HG03139 (cell line): ENCODE data around the gene MED10.

Experiments used
- ATAC-seq: cut with Tn5 transposase; IDR thresholded peaks from one replicate; pipeline ENCODE4 v1.9.1; 2021; ENCODE audit not compliant: unreplicated experiment

MED10 gene

DNA sequence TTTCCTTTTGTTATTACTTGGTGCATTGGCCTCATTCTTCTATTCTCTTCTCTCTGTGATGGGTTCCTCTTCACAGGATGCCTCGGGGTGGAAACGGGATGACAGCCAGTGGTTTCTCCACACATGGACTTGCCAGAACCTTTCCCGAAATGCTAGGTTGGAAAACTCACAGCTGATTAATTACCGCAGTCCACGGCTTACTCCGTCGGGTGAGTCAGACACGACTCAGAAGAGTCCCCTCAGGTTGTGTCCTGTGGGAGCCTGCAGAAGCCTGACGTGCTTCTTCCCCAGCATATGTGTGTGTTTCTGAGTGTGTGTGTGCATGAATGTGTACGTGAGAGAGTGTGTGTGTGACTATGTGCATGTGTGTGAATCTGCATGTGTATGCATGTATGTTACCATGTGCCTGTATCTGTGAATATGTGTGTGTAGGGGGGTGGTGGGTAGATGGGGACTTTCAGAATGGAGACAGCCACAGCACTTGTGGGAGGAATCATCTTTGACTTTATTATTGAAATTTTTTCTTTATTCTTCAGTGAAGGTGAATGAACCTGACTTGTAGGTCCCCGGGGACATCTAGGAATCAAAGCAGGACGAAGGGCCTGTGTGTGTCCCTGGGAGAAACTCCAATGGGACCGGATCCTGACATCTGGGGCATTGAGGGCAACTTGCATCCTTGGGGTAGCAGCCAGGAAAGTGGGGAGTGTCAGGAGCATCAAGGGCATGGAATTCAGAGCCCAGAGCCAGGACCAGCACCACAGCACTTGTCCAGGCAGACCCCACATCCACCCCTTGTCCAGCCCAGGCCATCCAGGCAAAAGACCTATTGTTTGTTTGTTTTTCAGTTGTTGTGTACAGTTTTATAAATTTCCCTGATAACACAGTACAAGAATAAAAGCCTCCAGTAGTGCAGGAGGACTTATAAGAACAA lies 21.9 kb upstream of the MED10 start:
- no peak for ATAC-seq

DNA sequence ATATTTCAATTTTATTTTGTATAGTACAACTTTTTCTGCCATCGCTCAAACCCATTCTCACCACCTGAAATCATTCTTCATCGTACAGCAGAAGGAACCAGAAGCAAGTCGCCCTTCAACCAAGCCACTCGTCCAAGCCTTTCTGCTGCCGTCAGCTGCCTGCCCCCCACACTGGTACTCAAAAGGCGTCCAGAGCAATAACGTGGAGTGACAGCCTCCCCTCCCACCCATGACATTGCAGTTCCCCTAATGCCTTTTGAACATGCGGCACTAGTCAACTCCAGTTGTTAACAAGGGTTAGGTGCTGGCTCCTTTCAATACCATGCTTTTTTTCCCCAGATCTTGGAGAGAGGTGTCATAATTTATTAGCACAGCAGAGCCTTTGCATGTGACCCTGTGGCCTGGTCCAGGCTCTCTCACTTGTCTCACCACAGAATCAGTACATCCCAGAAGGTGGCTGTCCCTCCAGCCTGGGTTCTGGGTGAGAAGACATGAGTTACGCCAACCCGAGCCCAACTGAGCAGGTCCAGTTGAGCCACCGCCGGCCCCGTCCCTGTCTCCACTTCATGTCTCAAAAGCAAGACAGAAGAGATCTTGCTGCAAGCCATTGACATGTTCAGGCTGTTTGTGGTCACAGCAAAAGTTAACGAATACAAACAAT lies 20.4 kb upstream of the MED10 start:
- ATAC-seq = no peak

DNA sequence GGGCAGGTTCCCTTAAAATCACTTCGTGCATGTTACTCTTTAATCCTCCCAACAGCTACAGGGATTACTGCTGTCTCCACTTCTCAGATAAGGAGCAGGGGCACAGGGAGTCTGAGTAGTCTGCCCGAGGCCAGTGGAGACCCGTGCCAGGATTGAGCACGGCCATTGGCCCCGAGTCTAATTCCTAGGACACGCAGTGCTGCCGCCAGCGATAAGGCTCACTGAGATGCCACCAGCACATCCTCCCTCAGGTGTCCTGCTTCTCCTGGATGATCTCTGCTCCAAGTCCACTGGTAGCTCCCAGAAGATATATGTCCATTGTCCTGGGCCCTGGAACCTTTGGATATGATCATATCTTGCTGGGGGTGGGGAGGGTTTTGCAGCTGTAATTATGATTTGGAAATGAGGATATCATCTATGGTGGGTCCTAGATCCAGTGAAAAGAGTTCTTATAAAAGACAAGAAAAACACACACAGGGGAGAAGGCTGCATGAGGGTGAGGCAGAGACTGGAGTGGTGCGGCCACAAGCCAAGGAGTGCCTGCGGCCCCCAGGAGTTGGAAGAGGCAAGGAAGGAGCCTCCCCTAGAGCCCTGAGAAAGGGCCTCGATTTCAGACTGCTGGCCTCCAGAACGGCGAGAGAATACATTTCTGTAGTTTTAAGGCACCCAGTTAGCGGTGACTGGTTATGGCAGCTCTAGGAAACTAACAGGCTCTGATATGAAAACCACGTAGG lies 19.4 kb upstream of the MED10 start:
- no peak for ATAC-seq

DNA sequence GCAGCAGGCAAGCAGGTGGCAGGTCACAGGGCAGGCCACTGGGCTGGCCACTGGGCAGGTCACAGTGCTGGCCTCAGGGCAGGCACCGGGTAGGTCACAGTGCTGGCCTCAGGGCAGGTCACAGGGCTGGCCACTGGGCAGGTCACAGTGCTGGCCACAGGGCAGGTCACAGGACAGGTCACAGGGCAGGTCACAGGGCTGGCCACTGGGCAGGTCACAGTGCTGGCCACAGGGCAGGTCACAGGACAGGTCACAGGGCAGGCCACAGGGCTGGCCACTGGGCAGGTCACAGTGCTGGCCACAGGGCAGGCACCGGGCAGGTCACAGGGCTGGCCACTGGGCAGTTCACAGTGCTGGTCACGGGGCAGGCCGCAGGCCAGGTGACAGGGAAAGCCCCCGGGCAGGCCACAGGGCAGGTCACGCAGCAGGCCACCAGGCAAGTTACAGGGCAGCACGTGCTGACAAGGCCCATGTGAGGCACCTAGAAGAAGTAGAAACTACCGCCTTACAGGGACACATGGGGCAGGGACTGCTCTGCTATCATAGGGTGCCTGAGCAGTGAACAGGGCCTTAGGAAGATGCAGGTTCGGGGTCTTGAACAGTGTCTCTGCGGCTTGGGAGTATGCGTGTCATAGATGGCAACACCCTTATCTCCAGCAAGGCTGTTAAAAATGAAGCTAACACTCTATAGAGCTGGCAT lies 18.6 kb upstream of the MED10 start:
- no peak for ATAC-seq

DNA sequence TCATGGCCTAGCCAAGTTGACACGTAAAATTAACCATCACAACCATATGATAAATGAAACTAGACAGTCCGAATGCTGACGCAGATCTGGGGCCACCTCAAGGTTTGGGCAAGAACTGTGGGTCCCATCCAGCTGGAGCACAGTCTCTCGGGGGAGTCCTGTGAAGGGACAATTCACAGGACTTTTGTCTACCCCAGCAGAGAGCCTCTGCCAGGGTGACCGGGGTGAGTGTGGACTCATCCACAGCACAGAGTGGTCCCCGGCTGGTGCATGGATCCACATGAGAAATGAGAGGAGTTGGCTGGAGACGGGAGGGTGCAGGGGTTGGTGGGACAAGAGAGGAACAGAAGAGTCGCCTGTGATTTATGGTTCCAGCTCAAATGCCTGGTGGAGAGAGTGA lies 17.7 kb upstream of the MED10 start:
- no peak for ATAC-seq

DNA sequence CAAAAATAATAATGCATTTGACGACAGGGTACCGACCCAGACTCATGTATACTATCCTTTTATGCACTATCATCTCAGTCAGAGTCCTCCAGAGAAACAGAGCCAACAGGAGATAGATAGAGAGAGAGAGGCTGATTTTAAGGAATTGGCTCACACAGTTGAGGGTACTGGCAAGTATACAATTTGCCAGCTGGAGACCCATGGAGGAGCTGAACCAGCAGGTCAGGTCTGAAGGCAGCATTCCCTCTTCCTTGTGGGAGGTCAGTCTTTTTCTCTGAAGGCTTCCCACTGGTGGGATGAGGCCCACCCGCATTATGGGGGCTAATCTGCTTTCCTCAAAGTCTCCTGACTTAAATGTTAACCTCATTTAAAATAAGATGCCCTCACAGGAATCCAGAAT lies 17.3 kb upstream of the MED10 start:
- no peak for ATAC-seq

DNA sequence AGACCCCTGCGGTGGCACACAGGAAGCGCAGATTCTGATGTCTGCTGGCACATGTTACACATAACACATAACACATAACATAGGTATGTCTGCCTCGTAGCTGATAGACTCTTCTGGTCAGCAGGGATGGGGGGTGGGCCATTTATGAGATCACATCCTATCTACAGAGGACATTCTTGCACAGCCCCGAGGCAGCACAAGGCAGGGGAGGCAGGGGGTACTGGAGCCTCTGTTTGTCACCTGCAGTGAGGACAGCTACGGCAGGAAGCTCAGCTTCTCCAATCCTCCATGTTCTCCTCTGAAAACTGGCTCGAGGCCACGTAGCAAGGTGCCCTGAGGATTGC lies 16.7 kb upstream of the MED10 start:
- no peak for ATAC-seq

DNA sequence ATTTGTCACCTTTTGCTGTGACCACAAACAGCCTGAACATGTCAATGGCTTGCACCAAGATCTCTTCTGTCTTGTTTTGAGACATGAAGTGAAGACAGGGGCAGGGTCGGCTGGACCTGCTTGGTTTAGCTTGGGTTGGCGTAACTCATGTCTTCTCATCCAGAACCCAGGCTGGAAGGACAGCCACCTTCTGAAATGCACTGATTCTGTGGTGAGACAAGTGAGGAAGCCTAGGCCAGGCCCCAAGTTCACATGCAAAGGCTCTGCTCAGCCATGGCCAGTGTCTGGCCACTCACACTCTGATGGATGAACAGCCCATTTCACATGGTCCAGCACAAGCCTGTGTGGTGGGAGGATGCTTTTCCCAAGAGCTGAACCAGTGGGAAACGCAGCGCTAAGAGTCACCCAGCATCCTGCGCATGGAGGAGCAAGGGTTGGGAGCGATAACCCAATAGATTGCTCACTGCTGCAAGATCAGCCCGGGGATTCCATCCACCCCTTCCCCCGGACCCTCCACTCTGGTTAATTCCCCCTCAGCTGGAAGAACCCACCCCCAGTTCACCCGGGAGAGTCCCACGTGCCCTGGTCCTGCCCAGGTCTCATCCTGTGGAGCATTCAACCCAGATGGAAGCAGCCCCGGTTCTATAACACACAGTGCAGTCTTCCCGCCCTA lies 16.2 kb upstream of the MED10 start:
- no peak for ATAC-seq

DNA sequence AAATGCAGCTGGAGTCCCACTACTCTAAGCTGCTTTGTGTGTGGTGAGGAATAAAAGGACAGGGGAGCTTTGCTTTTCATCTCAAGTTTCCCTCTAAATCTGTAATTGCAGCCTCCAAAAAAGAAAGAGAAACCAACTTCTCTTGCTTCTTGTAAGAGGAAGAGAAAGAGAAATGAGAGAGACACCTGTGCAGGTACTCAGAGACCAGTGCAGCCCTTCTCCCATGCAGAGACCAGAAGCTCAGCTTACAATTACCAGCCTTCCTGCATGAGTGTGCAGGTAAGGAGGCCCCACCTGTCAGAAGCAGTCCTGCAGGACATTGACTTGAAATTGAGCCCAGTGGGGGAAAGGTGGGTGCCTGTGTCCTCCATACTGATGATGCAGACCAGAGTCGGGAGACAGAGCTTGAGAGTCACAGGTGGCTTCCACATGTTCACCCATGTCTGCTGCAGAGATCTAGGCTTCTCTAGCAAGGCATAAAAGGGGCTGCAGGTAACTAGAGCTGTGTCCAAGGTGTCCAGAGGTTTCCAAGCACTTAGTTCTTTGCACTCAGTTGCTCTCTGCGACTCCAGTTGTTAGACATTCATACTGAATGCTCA lies 15.3 kb upstream of the MED10 start:
- ATAC-seq = no peak

DNA sequence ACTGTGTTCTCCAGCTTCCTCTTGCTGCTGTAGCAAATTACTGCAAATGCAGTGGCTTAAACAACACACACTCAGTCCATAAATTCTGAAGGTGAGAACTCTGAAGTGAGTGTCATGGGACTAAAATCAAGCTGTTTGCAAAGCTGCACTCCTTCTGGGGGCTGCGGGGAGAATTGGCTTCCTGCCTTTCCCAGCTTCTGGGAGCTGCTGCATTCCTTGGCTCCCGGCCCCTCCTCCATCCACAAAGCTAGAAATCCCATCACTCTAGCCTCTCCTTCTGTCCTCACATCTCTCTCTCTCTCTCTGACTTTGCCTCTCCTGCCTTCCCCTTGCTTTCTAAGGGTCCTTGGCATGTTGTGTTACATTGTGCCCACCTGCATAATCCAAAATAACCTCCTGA lies 14.2 kb upstream of the MED10 start:
- ATAC-seq = no peak

DNA sequence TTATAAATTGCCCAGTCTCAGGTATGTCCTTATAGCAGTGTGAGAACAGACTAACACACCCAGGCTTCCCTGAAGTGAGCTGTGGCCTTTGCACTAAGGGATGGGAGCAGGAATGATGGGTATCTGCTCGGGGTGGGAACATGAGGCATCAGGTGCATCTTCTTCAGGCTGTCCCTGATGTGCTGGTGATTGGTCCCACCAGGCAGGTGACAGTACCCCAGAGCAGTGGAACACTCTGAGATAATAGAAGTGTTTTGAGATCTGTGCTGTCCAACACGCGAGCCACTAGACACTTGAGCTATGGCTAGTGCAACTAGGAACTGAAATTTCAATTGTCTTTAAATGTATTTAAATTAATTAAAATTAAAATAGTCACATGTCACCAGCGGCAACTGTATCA lies 12.8 kb upstream of the MED10 start:
- ATAC-seq = no peak

DNA sequence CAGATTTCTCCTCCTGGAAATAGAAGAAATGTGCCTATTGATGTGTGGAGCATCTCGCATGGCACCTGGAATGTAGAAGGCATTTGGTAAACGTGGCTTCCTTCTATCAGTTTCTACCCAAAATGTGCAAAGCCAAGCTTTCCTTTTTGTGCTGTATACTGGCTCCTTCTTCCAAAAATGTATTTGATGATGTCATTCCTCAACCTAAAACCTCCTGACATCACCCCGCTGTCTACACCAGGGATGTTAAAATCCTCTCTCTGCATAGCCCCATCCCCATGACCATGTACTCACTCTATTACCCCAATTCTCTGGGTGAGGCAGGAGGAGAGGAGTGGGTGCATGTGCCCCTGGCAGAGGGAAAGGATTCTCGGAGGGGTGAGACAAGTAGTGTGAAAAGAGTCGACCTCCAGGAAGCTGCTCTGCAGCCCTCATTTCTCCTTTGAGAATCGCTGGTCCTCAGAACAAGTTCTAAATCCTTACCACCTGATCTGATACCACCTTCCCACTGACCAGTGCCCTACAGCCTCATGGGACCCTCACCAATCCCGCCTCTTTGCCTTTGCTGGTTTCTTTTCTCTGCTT lies 11.7 kb upstream of the MED10 start:
- no peak for ATAC-seq

DNA sequence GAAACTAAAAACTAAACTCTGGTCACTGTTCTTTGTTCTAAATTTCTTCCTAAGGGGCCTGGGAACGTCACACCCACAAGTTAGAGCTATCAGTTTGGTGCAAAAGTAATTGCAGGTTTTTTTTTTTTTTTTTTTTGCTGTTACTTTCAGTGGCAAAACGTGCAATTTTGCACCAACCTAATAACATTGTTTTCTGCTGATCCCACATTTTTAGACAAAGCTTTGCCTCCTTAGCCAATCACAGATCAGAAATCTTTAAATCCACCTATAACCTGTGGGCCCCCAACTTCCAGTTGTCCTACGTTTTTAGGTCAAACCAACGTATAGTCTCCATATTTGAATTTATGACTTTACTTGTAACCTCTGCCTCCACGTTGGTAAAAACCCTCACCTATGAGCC lies 11.1 kb upstream of the MED10 start:
- ATAC-seq = no peak

DNA sequence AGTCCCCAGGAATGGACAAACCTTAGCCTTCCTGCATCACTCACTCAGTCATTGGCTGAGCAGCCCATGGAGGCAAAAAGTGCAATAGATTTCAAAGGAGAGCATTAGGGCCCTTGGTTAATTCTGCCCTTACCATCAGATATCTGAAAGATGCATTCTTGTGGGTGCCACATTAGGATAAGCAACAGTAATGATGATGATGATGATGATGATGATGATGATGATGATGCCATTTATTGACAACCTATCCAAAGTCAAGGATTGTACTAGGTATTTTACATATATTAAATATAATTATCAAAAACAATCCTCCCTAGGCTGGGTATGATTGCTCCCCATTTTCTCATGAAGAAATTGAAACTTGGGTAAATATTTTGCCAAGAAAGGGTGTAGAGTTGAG lies 9.6 kb upstream of the MED10 start:
- ATAC-seq = no peak

DNA sequence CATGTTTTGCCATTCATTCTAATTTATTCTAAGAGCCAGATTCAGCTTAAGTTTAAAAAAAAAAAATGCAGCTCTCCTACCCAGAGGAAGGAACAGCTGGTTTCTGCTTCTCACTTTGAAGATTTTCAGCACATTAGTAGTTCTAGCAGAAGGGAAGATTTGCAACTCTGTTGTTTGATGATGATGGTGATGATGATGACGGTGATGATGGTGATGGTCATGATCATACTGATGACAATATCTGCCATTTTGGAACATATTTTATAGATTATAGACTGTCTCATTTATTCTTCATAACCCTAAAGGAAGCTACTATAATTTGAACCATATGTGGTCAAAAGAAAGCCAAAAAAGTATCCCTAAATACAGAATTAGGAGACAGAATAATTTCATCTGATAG lies 7.9 kb upstream of the MED10 start:
- ATAC-seq = no peak

DNA sequence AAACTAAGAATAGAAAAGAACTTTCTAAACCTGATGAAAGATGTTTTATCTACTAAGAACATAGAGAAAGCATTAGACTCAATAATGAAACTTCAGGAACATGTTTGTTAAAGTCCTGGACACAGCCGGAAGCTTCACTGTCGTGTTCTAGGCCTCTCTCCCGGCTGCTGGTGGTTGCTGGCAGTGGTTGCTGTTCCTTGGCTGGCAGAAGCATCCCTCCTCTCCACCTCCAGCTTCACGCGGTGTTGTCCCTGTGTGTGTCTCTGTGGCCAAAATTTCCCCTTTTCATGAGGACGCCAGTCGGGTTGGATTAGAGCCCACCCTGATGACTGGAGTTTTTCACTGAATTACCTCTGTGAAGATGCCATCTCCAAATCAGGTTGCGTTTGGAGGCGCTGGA lies 6.5 kb upstream of the MED10 start:
- no peak for ATAC-seq

DNA sequence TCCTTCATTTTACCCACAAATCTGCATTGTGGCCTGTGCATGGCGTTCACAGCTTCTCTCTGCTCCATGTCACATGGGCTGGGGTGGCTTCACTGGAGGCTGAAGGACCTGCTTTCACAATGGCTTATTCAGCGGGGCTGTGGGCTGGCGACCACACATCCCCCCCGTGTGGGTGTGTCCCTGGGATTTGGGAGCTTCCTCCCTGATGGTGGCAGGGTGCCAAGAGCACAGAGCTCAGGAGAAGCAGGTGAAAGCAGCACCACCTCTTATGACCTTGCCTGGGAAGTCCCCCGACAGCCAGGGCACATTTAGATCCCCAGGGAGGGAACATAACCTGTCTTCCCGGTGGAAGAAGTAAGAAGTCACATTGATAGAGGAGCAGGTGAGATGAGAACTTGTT lies 5.0 kb upstream of the MED10 start:
- ATAC-seq = no peak

DNA sequence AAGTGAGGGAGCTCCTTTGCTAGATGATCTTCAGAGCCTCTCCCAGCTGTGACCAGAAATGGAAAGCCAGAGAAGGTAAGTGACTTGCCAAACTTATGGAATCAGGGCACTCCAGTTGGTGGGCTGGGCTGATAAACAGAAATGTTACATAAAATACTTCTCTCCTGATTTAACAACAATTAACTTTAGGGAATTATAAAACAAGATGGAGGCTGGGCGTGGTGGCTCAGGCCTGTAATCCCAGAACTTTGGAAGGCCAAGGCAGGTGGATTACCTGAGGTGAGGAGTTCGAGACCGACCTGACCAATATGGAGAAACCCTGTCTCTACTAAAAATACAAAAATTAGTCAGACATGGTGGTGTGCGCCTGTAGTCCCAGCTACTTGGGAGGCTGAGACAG lies 899 bp upstream of the MED10 start:
- ATAC-seq = no peak

DNA sequence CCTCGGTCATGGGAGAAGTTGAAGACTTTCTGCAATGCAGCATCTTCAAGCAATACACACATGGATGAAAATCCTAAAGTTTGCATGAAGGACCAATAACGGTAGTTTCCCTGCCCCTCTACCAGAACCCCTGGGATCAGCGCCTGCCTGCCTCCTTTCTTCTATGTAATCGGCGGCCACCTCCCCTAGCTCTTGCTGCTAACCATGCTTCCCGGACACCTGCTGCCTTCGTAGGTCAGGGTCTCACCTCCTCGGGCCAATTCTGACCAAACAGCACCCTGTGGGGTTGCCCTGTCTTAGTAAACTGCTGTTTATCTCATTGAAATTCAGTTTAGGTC lies 388 bp upstream of the MED10 start:
- peak; percentile 20 for ATAC-seq

DNA sequence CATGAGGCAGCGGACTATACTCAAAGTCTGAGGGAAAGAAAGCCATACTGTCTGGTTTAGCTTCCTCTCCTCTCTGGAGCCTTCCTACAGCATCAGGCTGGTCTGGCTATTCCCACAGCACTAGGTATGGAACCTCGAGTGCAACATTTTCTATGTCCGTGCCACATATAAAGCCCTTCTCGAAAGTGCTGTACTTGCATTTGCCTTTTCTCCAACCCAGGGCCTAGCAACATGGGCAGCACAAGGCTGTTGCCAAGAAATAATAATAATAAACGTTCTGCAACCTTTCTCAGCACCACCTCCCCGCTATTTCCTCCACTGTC lies 804 bp downstream of the MED10 start:
- ATAC-seq = no peak
